Psoas muscle (tissue), 8 donors: Measurements from ENCODE around the gene EGFLAM. TPM values are rescaled to one million over a fixed set of nuclear protein-coding genes. Genes with fewer than 3 reads are reported as not detected.
"Not testable (repeated sequence)": the region's sequence is repeated elsewhere in the genome, so short reads cannot be mapped to it uniquely, and the experiment has no call there.

Source experiments
- ATAC-seq, 4 donors: fragments of 200-7000 bp; cut with Tn5 transposase; one replicate each; pipeline ENCODE4 v1.9.1; 2020; ENCODE audit warnings: moderate library complexity in 3 of 4, mild to moderate bottlenecking in 2 of 4
- DNase-seq, 2 donors: peaks; one replicate each; pipeline ENCODE4 v3.0.0-alpha.2; 2020
- H3K27ac ChIP-seq: fragments of 200-600 bp; one replicate; pipeline ENCODE4 v1.8.0; 2022
- H3K27me3 ChIP-seq, 3 donors: fragments of 200-600 bp in 1 of 3; one replicate each; pipeline versions ENCODE4 v1.6.1 to v1.8.0; 2013 to 2022; ENCODE audit warnings: low read length in 2 of 3, mild to moderate bottlenecking in 2 of 3, moderate library complexity in 1 of 3; ENCODE audit not compliant: insufficient read depth in 3 of 3
- H3K36me3 ChIP-seq, 2 donors: fragments of 200-600 bp in 1 of 2; one replicate each; pipeline versions ENCODE4 v1.6.1 to v1.8.0; 2013 to 2022; ENCODE audit warnings: low read depth in 1 of 2, mild to moderate bottlenecking in 1 of 2, moderate library complexity in 1 of 2; ENCODE audit not compliant: insufficient read depth in 1 of 2
- H3K4me1 ChIP-seq: fragments of 200-600 bp; one replicate; pipeline ENCODE4 v1.8.0; 2022
- H3K4me3 ChIP-seq: fragments of 200-600 bp; one replicate; pipeline ENCODE4 v1.8.0; 2022; ENCODE audit warnings: mild to moderate bottlenecking
- H3K9me3 ChIP-seq: fragments of 200-600 bp; one replicate; pipeline ENCODE4 v1.8.0; 2022
- WGBS, 3 donors: extraction: QIAGEN DNeasy Blood & Tissue Kit; methylation state at CpG; one replicate each; pipeline versions ENCODE4 v1.1.6 to v1.1.7; 2013; 5-methylcytosine and 5-hydroxymethylcytosine counted together
- intact Hi-C, 2 donors: fragments of 100-400 bp; cut with DNase I; formaldehyde crosslinking; loops; one replicate each; pipeline versions ENCODE4 v1.11.0 to v1.14.2; 2022
- polyA plus RNA-seq, 3 donors: library from polyadenylated mRNA; stranded (reverse); fragments of 200-250 nt; gene quantifications; one replicate each; pipeline ENCODE4 v1.2.3, GENCODE V29; 2013
- total RNA-seq, 4 donors: library from RNA; stranded (reverse); fragmentation: NEBNext Ultra II Directional in 2 of 4; extraction: Animal tissue kit (Norgen Biotek cat#: 25700) in 2 of 4; gene quantifications; one replicate each; pipeline versions ENCODE4 v1.2.1 to v1.2.4, GENCODE V29; 2021 to 2023
- TF ChIP-seq, protein P1 (sequence below): fragments of 200-600 bp; IDR thresholded peaks from one replicate; pipeline ENCODE4 v1.8.0; 2022; ENCODE audit warnings: antibody characterized with exemption
- donor health status: healthy with polysubstance abuse.
- donor health status: DM: no; HTN: no; CAD: no; lungs with moderate emphysema.
- donor health status: Bipolar disorder and iron deficiency.
- donor health status: healthy.
- donor health status: DM: yes; HTN: yes; CAD: no.
- donor health status: DM: no; HTN: no; CAD: no.
- donor health status: DM: no; HTN: no; CAD: no.
- donor health status: DM: yes; HTN: yes; CAD: no.

Gene EGFLAM
- total and polyA plus RNA-seq, 7 donors = 16.0 to 53.8 (median 35.3) TPM

DNA sequence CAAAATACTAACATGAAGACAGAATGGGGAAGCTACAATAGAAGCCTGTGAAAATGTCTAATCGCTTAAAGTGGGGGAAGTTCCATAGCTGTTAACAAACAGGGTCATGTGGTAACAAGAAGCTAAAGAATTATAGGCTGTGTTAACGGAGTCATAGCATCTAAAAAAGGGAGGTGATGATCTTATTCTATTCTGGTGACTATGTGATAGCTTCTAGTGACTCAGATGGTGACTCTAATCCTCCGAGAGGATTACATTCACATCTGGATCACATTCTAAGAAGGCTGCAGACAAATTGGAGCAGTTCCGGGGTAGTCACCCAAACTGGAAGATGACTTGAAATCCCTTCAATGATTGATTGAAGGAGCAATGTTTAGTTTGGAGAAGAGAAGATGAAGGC is 156.0 kb downstream of the EGFLAM start:
- no peaks in the 10 kb centered on the region for H3K27me3 ChIP-seq
- H3K4me3 ChIP-seq = no peak overlapping the region
- no peak overlapping the region for H3K27ac ChIP-seq
- DNase-seq (no peak), ATAC-seq (peak; percentile 65 to 93 (median 77))
- intact Hi-C loops = no loop called here
- no peaks in the 10 kb centered on the region for H3K9me3 ChIP-seq
- no peaks in the 10 kb centered on the region for H3K4me1 ChIP-seq
- H3K36me3 ChIP-seq = no peaks in the 10 kb centered on the region
- 46 to 67% (median 50%) methylated on average over 4 of the region's 4 CpGs for WGBS, 3 donors
- TF ChIP-seq, protein P1, sequence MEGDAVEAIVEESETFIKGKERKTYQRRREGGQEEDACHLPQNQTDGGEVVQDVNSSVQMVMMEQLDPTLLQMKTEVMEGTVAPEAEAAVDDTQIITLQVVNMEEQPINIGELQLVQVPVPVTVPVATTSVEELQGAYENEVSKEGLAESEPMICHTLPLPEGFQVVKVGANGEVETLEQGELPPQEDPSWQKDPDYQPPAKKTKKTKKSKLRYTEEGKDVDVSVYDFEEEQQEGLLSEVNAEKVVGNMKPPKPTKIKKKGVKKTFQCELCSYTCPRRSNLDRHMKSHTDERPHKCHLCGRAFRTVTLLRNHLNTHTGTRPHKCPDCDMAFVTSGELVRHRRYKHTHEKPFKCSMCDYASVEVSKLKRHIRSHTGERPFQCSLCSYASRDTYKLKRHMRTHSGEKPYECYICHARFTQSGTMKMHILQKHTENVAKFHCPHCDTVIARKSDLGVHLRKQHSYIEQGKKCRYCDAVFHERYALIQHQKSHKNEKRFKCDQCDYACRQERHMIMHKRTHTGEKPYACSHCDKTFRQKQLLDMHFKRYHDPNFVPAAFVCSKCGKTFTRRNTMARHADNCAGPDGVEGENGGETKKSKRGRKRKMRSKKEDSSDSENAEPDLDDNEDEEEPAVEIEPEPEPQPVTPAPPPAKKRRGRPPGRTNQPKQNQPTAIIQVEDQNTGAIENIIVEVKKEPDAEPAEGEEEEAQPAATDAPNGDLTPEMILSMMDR = no peak

DNA sequence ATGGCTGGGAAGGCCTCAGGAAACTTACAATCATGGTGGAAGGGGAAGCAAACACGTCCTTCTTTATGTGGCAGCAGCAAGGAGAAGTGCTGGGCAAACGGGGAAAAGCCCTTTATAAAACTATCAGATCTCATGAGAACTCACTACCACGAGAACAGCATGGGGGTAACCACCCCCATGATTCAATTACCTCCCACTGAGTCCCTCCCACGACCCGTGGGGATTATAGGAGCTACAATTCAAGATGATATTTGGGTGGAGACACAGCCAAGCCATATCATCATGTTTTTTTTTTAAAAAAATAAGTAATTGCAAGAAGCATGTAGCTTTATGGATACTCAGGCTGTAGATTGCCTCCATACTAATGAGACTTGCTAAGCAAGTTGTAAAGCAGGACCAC is 157.4 kb downstream of the EGFLAM start:
- H3K4me1 ChIP-seq, DNase-seq, H3K4me3 ChIP-seq, H3K27me3 ChIP-seq, intact Hi-C loops, H3K36me3 ChIP-seq, H3K9me3 ChIP-seq, ATAC-seq, H3K27ac ChIP-seq: not testable (repeated sequence)
- WGBS, 3 donors = 75 to 84% (median 77%) methylated on average over 5 of the region's 5 CpGs

DNA sequence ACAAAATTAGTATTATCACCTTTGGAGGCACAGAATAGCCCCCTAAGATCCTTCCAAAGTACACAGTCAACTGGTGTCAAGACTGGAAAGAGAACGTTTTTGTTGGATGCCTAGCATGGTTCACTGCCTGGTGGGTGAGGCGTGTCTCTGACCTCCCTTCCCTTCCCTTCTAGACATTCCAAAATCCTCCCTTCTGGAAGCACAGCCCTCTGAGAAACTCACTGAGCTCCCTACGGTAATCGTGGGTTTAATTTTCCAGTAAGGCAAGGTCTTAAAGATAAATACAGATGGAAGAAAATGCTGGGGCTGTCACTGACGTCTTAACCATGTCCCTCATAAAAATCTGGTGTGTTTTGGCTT is 159.3 kb downstream of the EGFLAM start:
- intact Hi-C loops = no loop called here
- DNase-seq (no peak), ATAC-seq (no peak)
- H3K4me1 ChIP-seq = no peaks in the 10 kb centered on the region
- H3K27me3 ChIP-seq = no peaks in the 10 kb centered on the region
- H3K4me3 ChIP-seq = no peak overlapping the region
- no peak overlapping the region for H3K27ac ChIP-seq
- H3K9me3 ChIP-seq = no peaks in the 10 kb centered on the region
- TF ChIP-seq, protein P1 = no peak
- no peaks in the 10 kb centered on the region for H3K36me3 ChIP-seq
- 44 to 51% (median 47%) methylated on average over 5 of the region's 5 CpGs for WGBS, 3 donors

DNA sequence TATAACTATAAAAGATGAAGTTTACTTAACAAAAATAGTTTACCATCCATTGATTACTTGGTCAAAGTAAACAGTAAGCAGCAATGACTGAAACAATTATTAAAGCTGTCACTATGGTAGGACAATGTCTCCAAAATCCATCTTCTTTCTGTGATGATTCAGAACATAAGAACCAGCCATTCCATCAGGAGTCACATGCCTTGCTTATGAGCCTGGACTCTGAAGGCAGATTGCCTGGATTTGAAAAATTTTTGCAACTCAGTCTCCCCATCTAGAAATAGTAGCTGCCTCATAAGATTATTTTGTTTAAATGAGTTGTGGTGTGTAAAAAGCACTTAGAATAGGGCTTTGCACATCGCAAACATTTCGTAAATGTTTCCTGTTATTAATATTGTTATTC is 161.9 kb downstream of the EGFLAM start:
- ATAC-seq (no peak), DNase-seq (no peak)
- Histone ChIP-seq H3K27me3 (no peaks in the 10 kb centered on the region), H3K9me3 (no peaks in the 10 kb centered on the region), H3K36me3 (no peaks in the 10 kb centered on the region), H3K27ac (no peak overlapping the region), H3K4me3 (no peak overlapping the region), H3K4me1 (no peaks in the 10 kb centered on the region)
- intact Hi-C loops = loop anchor here (2.0 to 10.0 kb wide), 3 partner anchors 387 to 505 kb away; no protein-coding TSS in a partner anchor
- 95 to 100% (median 97%) methylated on average over 2 of the region's 2 CpGs for WGBS, 3 donors
- TF ChIP-seq, protein P1 = no peak

DNA sequence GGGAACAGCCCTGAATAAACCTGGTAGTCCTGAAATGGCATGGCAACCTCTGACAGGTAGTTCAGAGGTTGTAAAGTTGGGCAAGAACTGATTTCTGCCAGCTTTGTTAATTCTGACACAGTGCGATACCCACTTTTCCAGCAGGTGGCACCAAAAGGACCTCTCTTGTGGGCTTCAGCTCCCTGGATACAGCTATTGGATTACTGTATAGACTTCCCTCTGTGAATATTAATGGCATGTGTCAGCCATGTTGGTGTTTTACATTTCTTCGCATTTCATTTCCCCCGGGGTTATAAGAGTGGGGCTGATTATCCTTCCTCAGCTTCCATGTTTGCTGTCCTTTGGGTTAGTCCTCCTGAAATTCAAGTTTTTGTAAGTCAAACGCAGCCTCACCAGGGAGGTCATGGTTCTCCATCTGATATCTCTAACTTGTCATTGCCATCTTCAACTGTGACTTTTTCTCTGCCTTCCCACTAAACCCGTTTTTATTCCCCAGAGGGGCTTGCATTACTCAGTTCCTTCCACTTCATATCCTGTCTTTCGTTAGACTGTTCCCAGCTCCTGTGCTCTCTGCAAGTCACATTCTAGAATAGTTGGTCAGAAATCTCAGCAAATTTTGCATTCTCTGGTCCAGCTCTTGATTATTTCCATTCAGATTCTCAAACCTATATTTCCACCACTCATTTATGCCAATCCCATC is 162.5 kb downstream of the EGFLAM start:
- WGBS, 3 donors = 43 to 55% (median 46%) methylated on average over 6 of the region's 6 CpGs
- no peaks in the 10 kb centered on the region for H3K9me3 ChIP-seq
- intact Hi-C loops = loop anchor here (2.0 to 10.0 kb wide), 3 partner anchors 386 to 504 kb away; no protein-coding TSS in a partner anchor
- ATAC-seq = peak; percentile 83 to 92 (median 88)
- H3K4me1 ChIP-seq = no peaks in the 10 kb centered on the region
- TF ChIP-seq, protein P1 = peak; percentile 70
- H3K27me3 ChIP-seq = no peaks in the 10 kb centered on the region
- peak in 1 of 2 donors; percentile 35 for DNase-seq
- H3K36me3 ChIP-seq = no peaks in the 10 kb centered on the region
- no peak overlapping the region for H3K27ac ChIP-seq
- no peak overlapping the region for H3K4me3 ChIP-seq
